Left lobe of liver (tissue), 2 donors: ENCODE results near the gene RBM41. TPM values are rescaled to one million over a fixed set of nuclear protein-coding genes. Genes with fewer than 3 reads are reported as not detected.
A peak's percentile ranks its signal among the peaks of the same experiment; 100 is the strongest.

ENCODE experiments used
- ATAC-seq: fragments of 200-7000 bp; cut with Tn5 transposase; one replicate; pipeline ENCODE4 v1.9.1; 2020; ENCODE audit warnings: mild to moderate bottlenecking, moderate library complexity
- DNase-seq: peaks from one replicate; pipeline ENCODE4 v3.0.0-alpha.2; 2020; ENCODE audit warnings: low spot score
- total RNA-seq: library from RNA; stranded (reverse); gene quantifications from one replicate; pipeline ENCODE4 v1.2.1, GENCODE V29; 2021
- donor health status: DM: no; HTN: no; CAD: no; lungs with moderate emphysema.
- donor health status: DM: no; HTN: yes; CAD: no.

The RBM41 gene
- total RNA-seq, 1 donor from 2014 or later, result 8.8 TPM

DNA sequence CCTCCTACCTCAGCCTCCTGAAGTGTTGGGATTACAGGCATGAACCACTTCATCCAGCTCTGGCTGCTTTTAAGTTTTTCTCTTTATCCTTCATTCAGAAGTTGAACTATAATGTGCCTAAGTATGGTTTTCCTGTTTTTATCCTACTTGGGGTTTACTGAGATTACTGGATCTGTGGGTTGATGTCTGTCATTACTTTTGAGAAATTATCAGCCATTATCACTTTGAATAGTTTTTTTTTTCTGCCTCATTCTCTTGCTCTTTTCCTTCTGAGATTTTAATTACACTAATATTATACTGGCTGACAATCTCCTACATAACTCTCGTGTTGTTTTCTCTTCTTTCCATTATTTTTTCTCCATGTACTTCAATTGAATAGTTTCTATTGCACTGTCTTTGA is 71.0 kb downstream of the RBM41 start:
- no peak for ATAC-seq
- DNase-seq, result no peak

DNA sequence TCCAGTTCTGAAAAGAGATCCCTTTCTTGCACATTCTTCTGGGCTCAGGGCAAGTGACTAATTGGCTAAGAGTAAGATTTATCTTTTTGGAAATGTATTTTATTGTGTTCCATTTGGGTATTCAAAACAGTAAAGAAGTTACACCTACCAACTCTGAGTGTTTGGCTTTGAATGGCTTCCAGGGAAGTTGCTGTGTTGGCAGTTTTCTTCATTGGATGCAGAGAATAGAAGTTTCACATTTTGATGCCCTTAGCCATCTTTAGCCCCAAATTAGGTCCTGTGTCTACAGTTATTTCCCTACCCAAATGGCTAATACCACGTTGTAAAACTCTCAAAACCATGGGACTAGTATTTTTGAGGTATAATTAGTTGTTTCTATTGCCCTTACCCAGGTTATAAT is 88.9 kb downstream of the RBM41 start:
- ATAC-seq (no peak), DNase-seq (no peak)

DNA sequence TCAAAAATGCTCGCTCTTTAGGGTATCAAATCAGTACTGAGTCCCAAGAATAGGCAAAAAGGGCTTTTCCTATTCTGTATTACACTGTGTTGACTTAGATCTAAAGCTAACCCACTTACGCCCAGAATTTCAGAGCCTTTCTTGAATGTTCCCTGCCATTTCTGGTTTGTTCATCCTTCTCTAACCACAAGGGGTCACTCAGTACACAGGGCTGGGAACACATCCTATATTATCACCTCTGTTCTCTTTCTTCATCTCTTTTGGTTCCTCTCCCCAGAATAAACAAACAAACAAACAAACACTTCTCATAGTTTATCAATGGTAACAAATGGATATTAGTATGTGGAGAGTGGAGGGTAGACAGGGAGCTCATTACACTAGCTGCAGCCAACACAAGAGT is 93.1 kb downstream of the RBM41 start:
- ATAC-seq, result peak; percentile 77
- no peak for DNase-seq

DNA sequence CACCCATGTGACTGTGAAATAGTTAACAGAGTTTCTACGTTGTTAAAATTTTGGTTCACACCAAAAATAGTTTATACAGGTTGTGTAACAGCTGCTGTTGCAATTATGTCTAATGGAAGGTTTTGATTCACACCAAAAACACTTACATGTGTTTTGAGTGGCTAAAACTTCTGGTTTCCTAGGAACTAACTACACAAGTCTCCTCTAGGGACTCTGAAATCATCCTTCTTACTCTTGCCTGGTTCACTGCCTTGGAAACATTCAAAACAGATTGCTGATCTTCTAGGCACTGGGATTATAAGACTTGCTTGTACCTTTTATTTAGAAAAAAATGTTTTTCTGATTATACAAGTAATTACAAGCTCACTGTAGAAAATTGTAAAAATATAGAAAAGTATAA is 103.7 kb downstream of the RBM41 start:
- no peak for ATAC-seq
- no peak for DNase-seq

Other genes with a start within 250 kb of the RBM41 start
- 0.75 TPM for gene RIPPLY1, start 215.5 kb downstream of the RBM41 start, total RNA-seq
- gene CLDN2, start 198.4 kb downstream of the RBM41 start, total RNA-seq, result 6.0 TPM
- 8.5 TPM for gene MORC4, start 118.6 kb downstream of the RBM41 start, total RNA-seq
- 0.53 TPM for gene NUP62CL, start 87.6 kb upstream of the RBM41 start, total RNA-seq
- not detected for gene DNAAF6, start 87.8 kb upstream of the RBM41 start, total RNA-seq